Suprapubic skin (tissue), 4 donors: Measurements from ENCODE around the gene NR6A1.

Experiments
- CTCF ChIP-seq, 2 donors: fragments of 200-600 bp in 1 of 2; fragments of 450-650 bp in 1 of 2; sonication (generic) in 1 of 2; IDR thresholded peaks; one replicate each; pipeline ENCODE4 v1.5.1; 2016 to 2019; ENCODE audit warnings: antibody characterized with exemption in 2 of 2, mild to moderate bottlenecking in 1 of 2, moderate library complexity in 1 of 2
- EP300 ChIP-seq: sonication (generic); formaldehyde crosslinking; IDR thresholded peaks from one replicate; pipeline ENCODE4 v1.6.1; 2017; ENCODE audit warnings: antibody characterized with exemption
- POLR2A ChIP-seq, 2 donors: fragments of 450-650 bp; IDR thresholded peaks; one replicate each; pipeline ENCODE4 v1.6.1; 2017; ENCODE audit warnings: antibody characterized with exemption in 2 of 2, mild to moderate bottlenecking in 2 of 2, moderate library complexity in 2 of 2
- POLR2AphosphoS5 ChIP-seq, 3 donors: sonication (generic); formaldehyde crosslinking; IDR thresholded peaks; one replicate each; pipeline ENCODE4 v1.6.1; 2017; ENCODE audit warnings: antibody characterized with exemption in 3 of 3

- TF ChIP-seq CTCF (IDR thresholded peaks at IDR 0.05) (no peak), EP300 (no peak), POLR2A (IDR thresholded peaks at IDR 0.05) (no peak), POLR2AphosphoS5 (IDR thresholded peaks at IDR 0.05) (no peak)
These were observed 113.6 kb downstream of the NR6A1 start for GRCh38 chr9:124657516-124657915.
